ENCODE data around the gene ZNF584. TPM values are rescaled to one million over a fixed set of nuclear protein-coding genes. Genes with fewer than 3 reads are reported as not detected.

Gene ZNF584
- total RNA-seq, 2 donors from 2014 or later: 5.9 to 8.5 TPM

GRCh38 chr19:58392945-58393724 is 15.3 kb upstream of the ZNF584 start:
- Histone ChIP-seq H3K9ac (ENCODE audit: low read depth in 2 of 2, low read length in 2 of 2) (no peak overlapping the region), H3K27ac (no peak overlapping the region), H3K36me3 (peaks cover 17% of the 10 kb centered on the region), H3K4me1 (peaks cover under 1% of the 10 kb centered on the region), H3K4me3 (no peak overlapping the region), H3K27me3 (peaks cover 23% of the 10 kb centered on the region), H3K9me3 (no peaks in the 10 kb centered on the region)
- TF ChIP-seq CTCF (IDR thresholded peaks at IDR 0.05): no peak
- no peak for DNase-seq
- intact Hi-C loops (cut with DNase I): no loop called here

- no peak for DNase-seq
- TF ChIP-seq CTCF (IDR thresholded peaks at IDR 0.05): no peak
- H3K4me1 ChIP-seq: no peaks in the 10 kb centered on the region
- H3K9me3 ChIP-seq: no peaks in the 10 kb centered on the region
- H3K4me3 ChIP-seq: no peak overlapping the region
- H3K36me3 ChIP-seq: peaks cover 17% of the 10 kb centered on the region
- H3K27ac ChIP-seq: no peak overlapping the region
- no peak overlapping the region for H3K9ac ChIP-seq (ENCODE audit: low read depth in 2 of 2, low read length in 2 of 2)
- peaks cover 23% of the 10 kb centered on the region for H3K27me3 ChIP-seq
- intact Hi-C loops (cut with DNase I): no loop called here
These were observed 14.8 kb upstream of the ZNF584 start for GRCh38 chr19:58393725-58394033.

GRCh38 chr19:58394821-58395219 is 13.6 kb upstream of the ZNF584 start:
- H3K36me3 ChIP-seq: peaks cover 17% of the 10 kb centered on the region
- H3K27me3 ChIP-seq: peaks cover 23% of the 10 kb centered on the region
- H3K4me3 ChIP-seq: no peak overlapping the region
- H3K4me1 ChIP-seq: no peaks in the 10 kb centered on the region
- no peak overlapping the region for H3K27ac ChIP-seq
- no peak overlapping the region for H3K9ac ChIP-seq (ENCODE audit: low read depth in 2 of 2, low read length in 2 of 2)
- intact Hi-C loops (cut with DNase I): no loop called here
- H3K9me3 ChIP-seq: no peaks in the 10 kb centered on the region
- DNase-seq: no peak
- no peak for TF ChIP-seq CTCF (IDR thresholded peaks at IDR 0.05)

GRCh38 chr19:58395220-58395978 is 13.1 kb upstream of the ZNF584 start, which contains the start of gene RNF225:
TSS of gene RNF225 (plus strand) at chr19:58395656. CDS start at chr19:58396090, 434 bp downstream.
- Histone ChIP-seq H3K4me1 (peaks cover 2% of the 10 kb centered on the region), H3K9me3 (no peaks in the 10 kb centered on the region), H3K27me3 (peaks cover 23% of the 10 kb centered on the region), H3K9ac (ENCODE audit: low read depth in 2 of 2, low read length in 2 of 2) (no peak within 1 kb of the TSS), H3K4me3 (no peak within 1 kb of the TSS), H3K27ac (no peak within 1 kb of the TSS), H3K36me3 (peaks cover 17% of the 10 kb centered on the region)
- no peak for TF ChIP-seq CTCF (IDR thresholded peaks at IDR 0.05)
- intact Hi-C loops (cut with DNase I): no loop called here
- peak; percentile 66 for DNase-seq

- peaks cover 16% of the 10 kb centered on the region for H3K36me3 ChIP-seq
- no peak overlapping the region for H3K27ac ChIP-seq
- no peak overlapping the region for H3K9ac ChIP-seq (ENCODE audit: low read depth in 2 of 2, low read length in 2 of 2)
- intact Hi-C loops (cut with DNase I): no loop called here
- no peaks in the 10 kb centered on the region for H3K9me3 ChIP-seq
- no peak overlapping the region for H3K4me3 ChIP-seq
- H3K27me3 ChIP-seq: peaks cover 23% of the 10 kb centered on the region
- DNase-seq: no peak
- peaks cover 8% of the 10 kb centered on the region for H3K4me1 ChIP-seq
- TF ChIP-seq CTCF (IDR thresholded peaks at IDR 0.05): no peak
These were observed 12.3 kb upstream of the ZNF584 start for GRCh38 chr19:58395979-58396627.

All from colonic mucosa (tissue), 4 donors.